ENCODE results near the gene OTP. TPM values are rescaled to one million over a fixed set of nuclear protein-coding genes. Genes with fewer than 3 reads are reported as not detected.
"Not testable (repeated sequence)": the region's sequence is repeated elsewhere in the genome, so short reads cannot be mapped to it uniquely, and the experiment has no call there.

Gene OTP
- total and polyA plus RNA-seq, 12 donors, result 0.10 TPM; not detected in 11

DNA sequence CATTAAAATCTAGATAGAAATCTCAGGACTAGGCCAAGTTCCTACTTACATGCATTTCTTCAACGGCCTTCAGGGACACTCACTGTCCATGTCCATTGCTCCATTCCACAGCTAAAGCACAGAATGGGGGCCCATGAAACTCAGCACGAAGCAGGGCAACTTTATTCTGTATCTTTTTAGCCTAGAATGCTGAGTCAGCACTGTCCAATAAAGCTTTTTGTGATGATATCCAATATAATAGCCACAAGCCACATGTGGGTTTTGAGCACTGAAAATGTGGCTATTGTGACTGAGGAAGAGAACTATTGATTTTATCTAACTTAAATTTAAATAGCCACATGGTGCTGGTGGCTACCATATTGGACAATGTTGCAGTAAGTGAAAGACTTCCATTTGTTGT lies 21.6 kb downstream of the OTP start:
- no peak overlapping the region for H3K4me3 ChIP-seq
- peaks cover 20% of the 10 kb centered on the region for H3K27me3 ChIP-seq
- TF ChIP-seq, protein P1, sequence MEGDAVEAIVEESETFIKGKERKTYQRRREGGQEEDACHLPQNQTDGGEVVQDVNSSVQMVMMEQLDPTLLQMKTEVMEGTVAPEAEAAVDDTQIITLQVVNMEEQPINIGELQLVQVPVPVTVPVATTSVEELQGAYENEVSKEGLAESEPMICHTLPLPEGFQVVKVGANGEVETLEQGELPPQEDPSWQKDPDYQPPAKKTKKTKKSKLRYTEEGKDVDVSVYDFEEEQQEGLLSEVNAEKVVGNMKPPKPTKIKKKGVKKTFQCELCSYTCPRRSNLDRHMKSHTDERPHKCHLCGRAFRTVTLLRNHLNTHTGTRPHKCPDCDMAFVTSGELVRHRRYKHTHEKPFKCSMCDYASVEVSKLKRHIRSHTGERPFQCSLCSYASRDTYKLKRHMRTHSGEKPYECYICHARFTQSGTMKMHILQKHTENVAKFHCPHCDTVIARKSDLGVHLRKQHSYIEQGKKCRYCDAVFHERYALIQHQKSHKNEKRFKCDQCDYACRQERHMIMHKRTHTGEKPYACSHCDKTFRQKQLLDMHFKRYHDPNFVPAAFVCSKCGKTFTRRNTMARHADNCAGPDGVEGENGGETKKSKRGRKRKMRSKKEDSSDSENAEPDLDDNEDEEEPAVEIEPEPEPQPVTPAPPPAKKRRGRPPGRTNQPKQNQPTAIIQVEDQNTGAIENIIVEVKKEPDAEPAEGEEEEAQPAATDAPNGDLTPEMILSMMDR (IDR thresholded peaks at IDR 0.05), result no peak
- TF ChIP-seq POLR2A (IDR thresholded peaks at IDR 0.05), result no peak
- WGBS, 4 donors, result 63 to 77% (median 72%) methylated on average over 2 of the region's 2 CpGs
- H3K27ac ChIP-seq, result no peak overlapping the region
- H3K36me3 ChIP-seq (replicated peaks in 1 of 2), result no peaks in the 10 kb centered on the region
- no peaks in the 10 kb centered on the region for H3K4me1 ChIP-seq (replicated peaks in 1 of 2)
- no peak for DNase-seq
- no peaks in the 10 kb centered on the region for H3K9me3 ChIP-seq (replicated peaks in 1 of 3)
- intact Hi-C loops (cut with DNase I), result no loop called here

DNA sequence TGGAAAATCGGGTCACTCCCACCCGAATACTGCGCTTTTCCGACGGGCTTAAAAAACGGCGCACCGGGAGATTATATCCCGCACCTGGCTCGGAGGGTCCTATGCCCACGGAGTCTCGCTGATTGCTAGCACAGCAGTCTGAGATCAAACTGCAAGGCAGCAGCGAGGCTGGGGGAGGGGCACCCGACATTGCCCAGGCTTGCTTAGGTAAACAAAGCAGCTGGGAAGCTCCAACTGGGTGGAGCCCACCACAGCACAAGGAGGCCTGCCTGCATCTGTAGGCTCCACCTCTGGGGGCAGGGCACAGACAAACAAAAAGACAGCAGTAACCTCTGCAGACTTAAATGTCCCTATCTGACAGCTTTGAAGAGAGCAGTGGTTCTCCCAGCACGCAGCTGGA lies 29.6 kb downstream of the OTP start:
- intact Hi-C loops (cut with DNase I); H3K9me3 ChIP-seq (replicated peaks in 1 of 3); H3K36me3 ChIP-seq (replicated peaks in 1 of 2); H3K4me1 ChIP-seq (replicated peaks in 1 of 2); H3K27me3 ChIP-seq; DNase-seq; H3K4me3 ChIP-seq; H3K27ac ChIP-seq: not testable (repeated sequence)
- WGBS, 4 donors, result 90 to 92% (median 90%) methylated on average over 4 to 14 of the region's 15 CpGs

DNA sequence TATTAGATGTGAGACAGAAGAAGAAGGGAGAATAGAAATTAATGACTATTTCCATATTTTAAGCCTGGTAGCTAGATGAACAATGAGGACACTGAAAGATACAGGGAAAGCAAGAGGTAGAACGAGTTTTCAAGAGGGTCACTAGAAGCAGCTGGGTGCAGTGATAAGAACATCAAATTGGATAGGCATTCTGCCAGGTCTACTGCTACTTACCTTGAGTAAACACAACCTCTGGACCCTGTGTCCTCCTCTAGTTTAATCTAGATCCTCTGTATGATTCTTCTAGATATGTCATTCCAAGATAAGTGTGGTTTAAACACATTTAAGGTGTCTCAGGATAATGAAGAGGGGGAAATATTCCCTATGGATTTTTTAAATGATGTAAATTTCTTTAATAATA lies 31.2 kb downstream of the OTP start:
- TF ChIP-seq, protein P1 (IDR thresholded peaks at IDR 0.05), result no peak
- TF ChIP-seq POLR2A (IDR thresholded peaks at IDR 0.05), result no peak
- intact Hi-C loops (cut with DNase I), result no loop called here
- 54 to 63% (median 56%) methylated on average over 1 of the region's 1 CpG for WGBS, 4 donors
- no peak overlapping the region for H3K4me3 ChIP-seq
- DNase-seq, result no peak
- H3K9me3 ChIP-seq (replicated peaks in 1 of 3), result no peaks in the 10 kb centered on the region
- no peaks in the 10 kb centered on the region for H3K4me1 ChIP-seq (replicated peaks in 1 of 2)
- H3K27ac ChIP-seq, result no peak overlapping the region
- H3K27me3 ChIP-seq, result no peaks in the 10 kb centered on the region
- no peaks in the 10 kb centered on the region for H3K36me3 ChIP-seq (replicated peaks in 1 of 2)

DNA sequence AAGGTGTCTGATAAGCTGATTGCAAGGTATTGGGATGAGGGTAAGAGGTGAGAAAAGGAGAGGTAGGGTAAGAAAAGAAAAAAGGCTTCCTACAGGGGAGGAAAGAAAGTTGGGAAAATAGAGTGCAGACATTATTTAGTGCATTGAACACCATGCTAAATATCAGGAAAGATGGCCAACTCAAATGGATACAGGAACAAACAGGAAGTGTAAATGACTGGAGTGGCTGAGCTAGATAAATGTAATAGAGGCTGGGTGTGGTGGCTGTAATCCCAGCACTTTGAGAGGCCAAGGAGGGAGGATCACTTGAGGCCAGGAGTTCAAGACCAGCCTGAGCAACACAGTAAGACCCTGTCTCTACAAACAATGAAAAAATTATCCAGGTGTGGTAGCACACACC lies 32.2 kb downstream of the OTP start:
- TF ChIP-seq POLR2A (IDR thresholded peaks at IDR 0.05), result no peak
- TF ChIP-seq, protein P1 (IDR thresholded peaks at IDR 0.05), result no peak
- no peak overlapping the region for H3K4me3 ChIP-seq
- no peaks in the 10 kb centered on the region for H3K9me3 ChIP-seq (replicated peaks in 1 of 3)
- no peaks in the 10 kb centered on the region for H3K4me1 ChIP-seq (replicated peaks in 1 of 2)
- H3K27ac ChIP-seq, result no peak overlapping the region
- no peaks in the 10 kb centered on the region for H3K36me3 ChIP-seq (replicated peaks in 1 of 2)
- H3K27me3 ChIP-seq, result no peaks in the 10 kb centered on the region
- no peak for DNase-seq
- intact Hi-C loops (cut with DNase I), result no loop called here

DNA sequence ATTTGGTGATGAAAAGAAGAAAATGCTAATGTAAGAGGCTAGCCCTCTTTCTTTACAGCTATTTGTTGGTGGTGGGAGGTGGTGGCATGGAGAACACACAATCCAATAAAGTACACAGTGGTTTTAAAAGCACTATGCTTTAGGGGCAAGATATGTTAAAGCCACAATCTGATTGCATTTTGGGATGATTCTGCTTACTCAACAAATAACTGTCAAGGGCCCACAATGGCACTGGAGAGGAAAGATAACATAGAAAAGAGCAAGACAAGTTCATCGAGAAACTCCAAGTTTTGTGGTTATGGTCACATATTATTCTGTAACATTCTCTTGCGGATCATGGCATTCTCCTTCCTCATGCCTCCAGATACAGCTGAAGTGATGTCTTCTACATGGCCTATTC lies 38.8 kb downstream of the OTP start:
- H3K27ac ChIP-seq, result no peak overlapping the region
- intact Hi-C loops (cut with DNase I), result no loop called here
- H3K36me3 ChIP-seq (replicated peaks in 1 of 2), result no peaks in the 10 kb centered on the region
- H3K9me3 ChIP-seq (replicated peaks in 1 of 3), result no peaks in the 10 kb centered on the region
- 87 to 100% (median 96%) methylated on average over 2 of the region's 2 CpGs for WGBS, 4 donors
- no peak overlapping the region for H3K4me3 ChIP-seq
- DNase-seq, result no peak
- peaks cover 4% of the 10 kb centered on the region for H3K27me3 ChIP-seq
- no peaks in the 10 kb centered on the region for H3K4me1 ChIP-seq (replicated peaks in 1 of 2)
- TF ChIP-seq POLR2A (IDR thresholded peaks at IDR 0.05), result no peak
- TF ChIP-seq, protein P1 (IDR thresholded peaks at IDR 0.05), result no peak
